Measurements from ENCODE around the gene UFD1.

UFD1 gene

DNA sequence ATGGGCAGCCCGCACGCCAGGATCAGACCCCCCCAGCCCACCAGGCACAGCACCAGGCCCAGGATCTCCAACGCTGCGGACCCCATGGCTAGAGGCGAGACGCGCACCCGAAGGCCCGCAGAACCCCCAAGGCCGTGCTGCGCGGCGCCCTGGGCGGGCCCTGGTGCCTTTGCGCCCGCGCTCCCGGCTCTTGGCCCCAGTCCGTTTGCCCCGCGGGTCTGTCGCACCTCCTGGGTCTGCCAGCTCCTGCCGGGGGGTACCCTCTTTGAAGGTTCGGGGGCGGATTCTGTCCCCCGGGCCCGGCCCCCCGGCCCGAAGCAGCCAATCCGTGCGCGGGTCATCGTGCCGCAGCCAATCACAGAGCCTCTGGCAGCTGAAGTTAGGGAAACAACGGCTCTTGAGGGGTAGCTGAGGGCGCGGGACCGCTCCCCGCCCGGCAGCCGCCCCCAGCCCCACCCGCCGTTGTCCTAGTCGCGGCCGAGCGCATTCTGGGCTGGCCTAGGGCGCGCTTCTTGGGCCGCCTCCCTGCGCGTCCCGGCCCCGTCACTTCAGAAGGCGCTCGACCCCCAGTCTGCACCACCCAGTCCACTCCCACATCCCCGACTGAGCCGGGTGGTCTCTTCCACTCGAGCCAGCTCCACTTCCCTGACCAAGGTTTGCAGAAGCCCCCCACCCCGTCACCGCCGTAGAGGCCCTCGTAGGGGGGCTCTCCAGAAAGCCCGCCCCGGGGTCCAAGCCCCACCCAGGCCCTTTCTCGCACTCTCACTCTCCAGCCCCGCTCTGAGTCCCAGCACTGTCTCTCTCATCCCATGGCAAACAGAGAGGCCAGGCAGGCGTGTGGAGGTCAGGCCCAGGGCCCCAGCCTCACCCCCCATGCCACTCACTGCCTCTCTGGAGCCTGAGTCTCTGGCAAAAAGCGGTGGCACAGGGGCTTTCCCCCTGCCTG is 45.5 kb upstream of the UFD1 start, which contains the start of gene CLDN5:
Gene CLDN5 (minus strand): TSS at position 241 of the 946 bp plus-strand sequence. CDS start 155 bp downstream, at position 86.
- TF ChIP-seq, protein P1, sequence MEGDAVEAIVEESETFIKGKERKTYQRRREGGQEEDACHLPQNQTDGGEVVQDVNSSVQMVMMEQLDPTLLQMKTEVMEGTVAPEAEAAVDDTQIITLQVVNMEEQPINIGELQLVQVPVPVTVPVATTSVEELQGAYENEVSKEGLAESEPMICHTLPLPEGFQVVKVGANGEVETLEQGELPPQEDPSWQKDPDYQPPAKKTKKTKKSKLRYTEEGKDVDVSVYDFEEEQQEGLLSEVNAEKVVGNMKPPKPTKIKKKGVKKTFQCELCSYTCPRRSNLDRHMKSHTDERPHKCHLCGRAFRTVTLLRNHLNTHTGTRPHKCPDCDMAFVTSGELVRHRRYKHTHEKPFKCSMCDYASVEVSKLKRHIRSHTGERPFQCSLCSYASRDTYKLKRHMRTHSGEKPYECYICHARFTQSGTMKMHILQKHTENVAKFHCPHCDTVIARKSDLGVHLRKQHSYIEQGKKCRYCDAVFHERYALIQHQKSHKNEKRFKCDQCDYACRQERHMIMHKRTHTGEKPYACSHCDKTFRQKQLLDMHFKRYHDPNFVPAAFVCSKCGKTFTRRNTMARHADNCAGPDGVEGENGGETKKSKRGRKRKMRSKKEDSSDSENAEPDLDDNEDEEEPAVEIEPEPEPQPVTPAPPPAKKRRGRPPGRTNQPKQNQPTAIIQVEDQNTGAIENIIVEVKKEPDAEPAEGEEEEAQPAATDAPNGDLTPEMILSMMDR (IDR thresholded peaks at IDR 0.05): no peak

DNA sequence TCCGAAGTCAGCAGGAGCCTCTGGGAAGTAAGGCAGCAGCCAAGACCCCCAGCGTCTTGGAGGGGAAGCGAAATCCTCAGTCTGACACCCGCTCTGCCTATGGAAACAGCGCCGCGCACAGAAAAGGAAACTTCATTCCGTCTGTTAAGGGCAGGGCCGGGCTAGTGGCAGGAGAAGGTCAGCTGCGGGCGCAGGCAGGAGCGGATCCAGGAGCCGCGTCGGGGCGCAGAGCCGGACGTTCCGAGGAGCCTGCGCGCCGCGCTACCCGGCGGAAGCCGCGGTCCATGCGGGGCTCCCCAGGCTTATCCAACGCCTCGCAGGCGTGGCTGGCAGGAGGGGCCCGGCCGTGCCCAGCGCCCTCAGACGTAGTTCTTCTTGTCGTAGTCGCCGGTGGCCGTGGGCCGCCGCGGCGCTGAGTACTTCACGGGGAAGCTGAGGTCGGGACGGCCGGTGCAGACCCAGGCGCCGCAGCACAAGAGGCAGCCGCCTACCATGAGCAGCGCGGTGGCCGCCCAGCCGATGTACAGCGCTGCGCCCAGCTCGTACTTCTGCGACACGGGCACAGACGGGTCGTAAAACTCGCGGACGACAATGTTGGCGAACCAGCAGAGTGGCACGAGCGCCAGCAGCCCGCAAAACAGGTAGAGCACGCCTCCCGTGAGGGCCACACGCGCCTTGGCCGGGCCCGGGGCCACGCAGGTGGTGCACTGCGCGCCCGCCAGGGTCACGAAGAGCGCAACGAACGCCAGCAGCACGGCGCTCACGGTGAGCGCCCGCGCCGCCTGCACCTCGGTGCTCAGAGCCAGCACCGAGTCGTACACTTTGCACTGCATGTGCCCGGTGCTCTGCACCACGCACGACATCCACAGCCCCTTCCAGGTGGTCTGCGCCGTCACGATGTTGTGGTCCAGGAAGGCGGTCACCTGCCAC is 44.5 kb upstream of the UFD1 start:
- TF ChIP-seq, protein P1 (IDR thresholded peaks at IDR 0.05): no peak

DNA sequence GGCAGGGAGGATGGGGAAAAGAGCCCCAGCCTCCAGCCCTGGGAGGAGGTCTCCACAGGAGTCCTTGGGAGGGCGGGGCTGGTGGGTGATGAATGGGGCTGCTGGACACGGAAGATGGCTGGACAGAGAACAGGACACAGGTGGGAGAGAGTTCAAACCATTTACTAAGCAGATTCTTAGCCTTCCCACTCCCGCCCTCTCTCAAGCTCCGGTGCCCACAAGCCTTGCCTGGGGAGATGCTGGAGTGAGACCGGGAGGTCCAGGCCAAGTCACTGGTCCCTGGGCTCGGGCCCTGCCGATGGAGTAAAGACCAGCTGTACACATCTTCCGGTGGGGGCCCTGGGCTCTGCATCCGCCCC is 43.9 kb upstream of the UFD1 start:
- TF ChIP-seq, protein P1 (IDR thresholded peaks at IDR 0.05): no peak

DNA sequence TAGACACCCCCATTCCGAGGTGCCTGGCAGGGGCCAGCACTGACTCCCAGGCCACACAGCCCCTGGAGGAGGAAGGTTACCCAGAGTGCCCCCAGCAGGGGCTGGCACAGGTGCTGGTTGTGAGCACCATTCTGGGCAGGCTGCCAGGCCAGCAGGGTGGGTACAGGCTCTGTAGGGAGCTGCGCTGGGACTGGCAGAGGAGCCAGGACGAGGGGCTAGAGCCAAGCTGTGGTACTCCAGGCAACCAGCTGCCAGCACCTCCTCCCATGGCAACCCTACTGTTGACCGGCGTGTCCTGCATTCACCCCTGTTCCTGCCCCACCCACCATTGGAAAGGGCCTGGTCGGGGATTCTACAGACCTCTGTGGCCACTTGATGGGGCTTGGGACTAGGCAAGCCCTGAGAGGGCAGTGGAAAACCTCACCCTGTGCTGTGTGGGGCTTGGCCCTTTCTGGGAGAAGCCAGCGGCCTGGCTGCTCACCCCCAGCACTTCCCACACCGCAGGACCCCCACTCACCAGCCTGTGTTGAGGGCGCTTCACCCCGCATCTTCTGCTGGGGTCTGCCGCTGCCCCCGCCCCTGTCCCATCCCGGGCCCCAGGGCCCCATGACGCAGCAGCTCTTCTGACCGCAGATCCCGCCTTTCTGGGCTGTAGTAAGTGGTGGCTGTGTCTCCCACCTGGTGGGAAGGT is 43.3 kb upstream of the UFD1 start:
- TF ChIP-seq, protein P1 (IDR thresholded peaks at IDR 0.05): no peak

DNA sequence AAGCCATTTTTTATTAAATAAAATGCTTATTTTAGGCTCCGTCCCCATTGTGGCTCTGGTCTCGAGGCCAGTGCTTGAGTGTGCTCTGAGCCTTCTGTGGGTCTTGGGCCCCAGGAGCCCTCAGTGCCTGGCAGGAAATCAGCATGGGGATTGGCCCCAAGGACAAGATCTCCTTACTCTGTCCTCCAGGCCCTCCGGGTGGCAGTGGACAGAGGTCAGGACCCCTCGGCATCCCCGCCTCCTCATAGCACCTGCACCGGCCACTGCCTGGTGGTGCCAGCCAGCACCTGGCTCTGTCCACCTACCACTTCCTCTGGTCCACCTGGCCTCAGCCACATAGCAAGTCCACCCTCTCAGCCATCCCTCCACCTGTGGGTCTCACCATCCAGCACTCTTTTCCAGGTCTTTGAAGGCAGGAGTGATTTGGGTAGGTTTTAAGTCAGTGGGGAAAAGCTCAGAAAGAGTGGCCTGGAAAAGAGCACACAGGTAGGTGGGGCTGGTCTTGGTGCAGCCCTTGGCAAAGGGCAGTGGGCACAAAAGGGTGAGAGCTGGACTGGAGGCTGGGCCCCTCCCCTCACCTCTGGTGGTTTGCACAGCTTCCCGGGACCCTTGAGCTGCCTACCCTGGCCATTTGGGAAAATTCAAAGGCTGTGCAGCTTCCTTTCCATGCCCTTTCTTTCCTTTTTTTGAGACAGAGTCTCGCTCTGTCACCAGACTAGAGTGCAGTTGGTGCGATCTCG is 41.7 kb upstream of the UFD1 start:
- TF ChIP-seq, protein P1 (IDR thresholded peaks at IDR 0.05): no peak

DNA sequence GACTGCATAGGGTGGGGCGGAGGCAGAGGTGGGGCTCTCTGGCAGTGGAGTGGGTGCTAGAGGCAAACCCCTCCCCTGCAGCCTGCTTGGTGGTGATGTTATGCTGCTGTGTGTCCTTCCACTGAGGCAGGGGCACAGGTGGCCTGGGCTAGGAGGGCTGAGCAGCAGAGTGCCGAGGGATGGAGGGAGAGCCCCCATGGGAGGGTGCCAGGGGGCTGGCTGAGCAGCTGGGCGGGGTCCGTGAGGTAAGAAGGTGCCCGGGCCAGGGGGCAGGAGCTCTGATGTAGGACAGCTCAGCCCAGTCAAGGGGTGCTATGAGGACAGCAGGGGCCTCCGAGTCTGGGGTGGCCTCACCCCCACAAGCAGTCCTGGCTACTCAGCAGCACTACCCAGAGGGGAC is 41.0 kb upstream of the UFD1 start:
- TF ChIP-seq, protein P1 (IDR thresholded peaks at IDR 0.05): no peak

Measured in LNCAP (cell line).